Activated gamma-delta T cell (primary cell): ENCODE data around the gene THOC6.
"Not testable (repeated sequence)": the region's sequence is repeated elsewhere in the genome, so short reads cannot be mapped to it uniquely, and the experiment has no call there.

Experiments used
- DNase-seq: peaks from one replicate; lab custom pipeline; 2025; lab: John Stamatoyannopoulos, UW

Gene THOC6

DNA sequence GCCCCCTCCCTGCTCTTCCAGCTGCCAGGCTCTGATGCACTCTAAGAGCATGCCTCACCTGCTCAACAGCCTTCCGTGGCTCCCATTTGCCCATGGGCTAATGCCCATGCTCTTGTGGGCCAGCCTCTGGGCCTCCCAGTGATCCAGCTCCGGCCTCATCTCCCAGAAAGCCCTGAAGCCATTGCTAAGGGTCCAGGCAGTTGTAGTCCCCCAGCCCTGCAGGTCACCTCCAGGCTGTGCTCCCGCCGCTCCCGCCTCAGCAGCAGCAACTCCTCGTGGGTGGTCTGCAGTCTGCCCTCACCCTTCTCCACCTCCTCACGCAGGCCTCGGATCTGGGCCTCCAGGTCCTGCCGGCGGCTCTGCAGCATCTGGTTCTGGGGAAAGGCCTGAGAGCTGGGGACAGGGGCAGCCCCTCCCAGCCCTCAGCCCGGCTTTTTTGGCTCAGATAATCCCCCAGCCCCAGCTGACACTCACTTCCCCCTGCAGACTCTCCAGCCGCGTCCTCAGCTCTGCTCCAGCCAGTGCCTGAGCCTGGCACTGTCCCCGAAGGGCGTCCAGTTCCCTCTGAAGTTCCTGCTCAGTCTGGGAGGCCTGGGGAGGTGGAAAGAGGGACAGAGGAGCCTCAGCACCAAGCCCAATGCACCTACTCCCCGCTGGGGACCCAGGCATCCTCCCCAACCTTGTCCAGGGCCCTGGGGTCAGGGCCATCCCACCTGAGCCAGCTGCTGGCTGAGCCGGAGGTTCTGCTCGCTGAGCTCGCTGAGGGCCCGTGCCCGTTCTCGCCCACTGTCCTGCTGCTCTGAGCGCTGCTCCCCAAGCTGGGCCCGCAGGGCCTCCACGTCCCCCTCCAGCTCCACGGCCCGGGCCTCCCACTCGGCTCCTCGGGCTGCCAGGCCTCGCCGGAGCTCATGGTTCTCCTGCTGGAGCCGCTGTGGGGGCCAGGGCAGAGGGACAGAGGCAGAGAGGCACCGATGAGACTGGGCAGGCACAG lies 6.7 kb downstream of the THOC6 start:
- DNase-seq, result no peak

- DNase-seq, result no peak
These were observed 8.8 kb downstream of the THOC6 start for GRCh38 chr16:3032624-3033023.

DNA sequence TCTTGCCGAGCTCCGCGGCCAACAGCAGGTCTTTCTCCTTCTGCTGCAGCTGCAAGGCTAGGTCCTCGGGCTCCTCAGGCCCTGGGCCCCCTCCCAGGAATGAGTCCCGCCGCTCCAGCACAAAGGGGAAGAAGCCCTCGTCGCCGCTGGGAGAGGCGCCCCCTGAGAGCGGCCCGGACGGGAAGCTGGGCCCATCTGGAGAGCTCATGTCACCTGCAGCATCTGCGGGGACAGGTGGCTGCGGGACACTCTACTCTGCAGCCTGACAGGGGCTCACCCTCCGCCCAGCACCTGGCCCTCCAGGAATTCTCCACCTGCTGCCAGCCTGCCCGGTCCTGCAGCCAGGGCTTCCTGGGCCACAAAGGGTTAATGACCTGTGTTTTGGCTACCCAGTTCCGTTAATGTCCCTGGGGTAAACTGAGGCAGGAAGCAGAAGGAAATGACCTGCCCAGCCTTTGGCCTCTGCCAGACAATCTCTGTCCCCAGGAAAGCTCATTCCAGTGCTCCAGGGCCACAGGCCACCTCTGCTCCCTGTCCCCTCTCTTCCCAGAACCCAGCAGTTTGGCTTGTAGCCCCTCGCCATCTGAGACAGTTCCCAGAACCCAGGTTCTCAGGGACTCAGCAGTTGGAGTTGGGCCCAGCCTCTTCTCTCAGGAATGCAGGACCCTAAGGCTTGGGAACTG lies 11.6 kb downstream of the THOC6 start:
- no peak for DNase-seq

DNA sequence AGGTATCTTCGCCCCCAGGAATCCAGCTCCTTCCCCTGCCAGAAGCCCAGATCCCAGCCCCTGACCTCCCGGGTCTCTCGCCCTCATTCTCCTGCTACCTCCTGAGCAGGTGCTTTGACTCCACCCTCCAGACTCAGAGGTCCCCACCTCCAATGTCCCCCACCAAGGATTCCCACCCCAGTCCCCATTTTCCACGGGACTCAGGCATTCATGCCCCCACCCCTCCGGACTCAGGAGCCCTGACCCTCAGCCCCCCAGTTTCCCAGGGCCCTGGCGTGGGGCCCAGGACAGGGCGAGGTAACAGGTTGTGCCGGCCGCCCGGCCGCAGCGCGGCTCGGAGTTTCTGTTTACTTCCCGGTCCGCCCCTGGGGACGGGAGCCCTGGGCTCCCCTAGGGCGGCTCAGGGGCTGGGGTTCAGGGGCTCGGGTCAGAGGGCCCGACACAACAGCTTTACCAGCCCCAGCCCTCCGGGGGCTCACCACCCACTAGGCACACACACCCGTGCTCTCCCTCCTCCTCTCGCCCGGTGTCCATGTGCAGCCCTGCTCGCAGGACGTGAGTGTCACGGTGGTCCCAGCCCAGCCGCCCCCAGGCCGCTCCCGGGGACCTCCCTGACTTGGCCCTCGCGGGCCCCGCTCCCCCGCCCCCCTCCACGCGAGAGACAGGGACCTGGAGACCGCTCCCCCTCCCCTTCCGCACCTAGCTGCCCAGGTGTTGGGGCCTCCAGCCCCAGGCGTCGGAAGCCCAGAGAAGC lies 12.3 kb downstream of the THOC6 start:
- no peak for DNase-seq

GRCh38 chr16:3036726-3037315 lies 13.0 kb downstream of the THOC6 start, which contains the start of gene BICDL2:
BICDL2 (minus strand) TSS chr16:3036944; CDS start chr16:3035496, 1,448 bp downstream.
- no peak for DNase-seq

DNA sequence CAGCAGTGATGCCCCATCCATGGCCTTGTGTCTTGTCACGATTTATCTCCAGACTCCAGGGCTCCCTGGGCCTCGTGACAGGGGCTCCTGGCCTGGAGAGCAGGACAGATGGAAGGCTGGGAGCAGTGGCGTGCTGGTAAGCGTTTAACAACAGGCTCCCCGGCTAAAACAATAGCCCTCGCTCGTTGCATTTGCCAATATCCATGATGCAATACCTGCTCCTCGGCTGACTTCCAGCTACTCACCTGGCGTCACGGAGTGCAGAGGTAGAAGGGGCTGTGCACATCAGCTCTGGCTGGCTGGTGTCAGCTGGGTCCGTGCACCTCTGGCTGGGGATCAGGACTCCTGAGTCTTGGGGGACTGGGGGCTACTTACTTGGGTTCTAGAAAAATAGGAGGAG lies 14.4 kb downstream of the THOC6 start:
- DNase-seq, result no peak

DNA sequence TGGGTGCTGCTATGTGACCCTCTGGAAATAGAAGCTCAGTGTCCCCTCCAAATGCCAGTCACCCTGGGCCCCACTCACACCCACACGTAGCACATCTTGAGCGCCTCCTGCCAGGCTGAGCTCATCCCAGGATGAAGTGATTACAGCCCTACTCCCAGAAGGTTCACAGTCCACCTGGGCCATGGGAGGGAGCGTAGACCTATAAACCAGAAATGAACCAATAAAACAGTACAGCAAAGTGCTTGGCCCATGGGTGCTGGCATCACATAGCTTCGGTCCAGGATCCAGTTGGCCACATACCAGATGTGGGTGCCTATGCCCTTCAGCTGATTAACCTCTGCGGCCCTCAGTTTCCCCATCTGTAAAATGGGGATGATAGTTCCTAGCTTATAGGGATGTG lies 15.1 kb downstream of the THOC6 start:
- DNase-seq, result no peak

DNA sequence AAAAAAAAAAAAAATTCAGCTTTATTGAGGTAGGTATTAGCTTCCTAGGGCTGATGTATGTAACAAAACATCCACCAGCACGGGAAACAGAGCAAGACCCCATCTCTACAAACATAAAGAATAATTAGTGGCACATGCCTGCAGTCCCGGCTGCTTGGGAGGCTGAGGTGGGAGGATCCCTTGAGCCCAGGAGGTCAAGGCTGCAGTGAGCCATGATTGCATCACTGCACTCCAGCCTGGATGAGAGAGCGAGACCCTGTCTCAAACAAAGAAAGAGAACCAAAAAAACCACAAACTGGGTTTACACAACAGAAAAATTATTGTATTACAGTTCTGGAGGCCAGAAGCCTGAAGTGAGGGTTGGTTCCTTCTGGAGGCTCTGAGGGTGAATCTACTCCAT lies 18.5 kb downstream of the THOC6 start:
- DNase-seq, result no peak

GRCh38 chr16:3044708-3045107 lies 20.9 kb downstream of the THOC6 start:
- DNase-seq, result no peak

GRCh38 chr16:3045758-3046640 lies 22.2 kb downstream of the THOC6 start, which contains the start of gene MMP25:
MMP25 (plus strand) TSS chr16:3046561; CDS start chr16:3046918, 357 bp downstream.
- no peak for DNase-seq

- DNase-seq, result no peak
These were observed 23.0 kb downstream of the THOC6 start for GRCh38 chr16:3046641-3047386.

DNA sequence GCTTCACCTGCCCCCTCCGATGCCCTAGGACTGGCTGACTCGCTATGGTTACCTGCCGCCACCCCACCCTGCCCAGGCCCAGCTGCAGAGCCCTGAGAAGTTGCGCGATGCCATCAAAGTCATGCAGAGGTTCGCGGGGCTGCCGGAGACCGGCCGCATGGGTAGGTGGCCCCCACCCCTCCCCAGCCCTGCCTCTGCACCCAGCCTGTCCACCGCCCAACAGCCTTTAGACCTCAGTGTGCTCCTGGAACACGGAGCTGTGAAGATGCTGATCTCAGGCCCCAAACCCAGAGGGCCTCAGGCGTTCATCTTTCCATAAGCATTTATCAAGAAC lies 23.5 kb downstream of the THOC6 start:
- no peak for DNase-seq

GRCh38 chr16:3049921-3050481 lies 26.2 kb downstream of the THOC6 start:
- DNase-seq, result no peak

DNA sequence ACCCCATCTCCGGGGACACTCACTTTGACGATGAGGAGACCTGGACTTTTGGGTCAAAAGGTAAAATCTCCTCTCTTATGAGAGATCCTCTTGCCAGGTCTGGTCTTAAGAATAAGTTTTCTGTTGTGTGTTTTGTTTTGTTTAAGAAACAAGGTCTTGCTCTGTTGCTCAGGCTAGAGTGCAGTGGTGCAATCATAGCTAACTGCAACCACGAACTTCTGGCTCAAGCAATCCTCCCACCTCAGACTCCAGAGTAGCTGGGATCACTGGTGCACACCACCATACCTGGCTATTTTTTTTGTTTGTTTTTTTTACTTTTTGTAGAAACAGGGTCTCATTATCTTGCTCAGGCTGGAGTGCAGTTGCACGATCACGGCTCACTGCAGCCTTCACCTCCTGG lies 26.7 kb downstream of the THOC6 start:
- DNase-seq, result no peak

DNA sequence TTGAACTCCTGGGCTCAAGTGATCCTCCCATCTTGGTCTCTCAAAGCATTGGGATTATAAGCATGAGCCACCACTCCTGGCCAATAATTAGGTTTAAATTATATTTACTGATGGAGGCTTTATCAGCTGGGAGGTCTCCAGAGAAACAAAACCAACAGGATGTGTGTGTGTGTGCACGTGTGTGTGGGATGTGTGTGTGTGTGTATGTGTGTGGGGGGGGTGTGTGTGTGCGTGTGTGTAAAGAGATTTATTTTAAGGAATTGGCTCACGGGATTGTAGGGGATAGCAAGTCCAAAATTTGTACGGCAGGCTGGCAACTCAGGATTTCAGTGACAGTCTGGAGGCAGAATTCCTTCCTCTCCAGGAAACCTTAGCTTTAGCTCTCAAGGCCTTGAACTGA lies 27.2 kb downstream of the THOC6 start:
- DNase-seq, result no peak

GRCh38 chr16:3051494-3051893 lies 27.7 kb downstream of the THOC6 start:
- DNase-seq, result no peak

DNA sequence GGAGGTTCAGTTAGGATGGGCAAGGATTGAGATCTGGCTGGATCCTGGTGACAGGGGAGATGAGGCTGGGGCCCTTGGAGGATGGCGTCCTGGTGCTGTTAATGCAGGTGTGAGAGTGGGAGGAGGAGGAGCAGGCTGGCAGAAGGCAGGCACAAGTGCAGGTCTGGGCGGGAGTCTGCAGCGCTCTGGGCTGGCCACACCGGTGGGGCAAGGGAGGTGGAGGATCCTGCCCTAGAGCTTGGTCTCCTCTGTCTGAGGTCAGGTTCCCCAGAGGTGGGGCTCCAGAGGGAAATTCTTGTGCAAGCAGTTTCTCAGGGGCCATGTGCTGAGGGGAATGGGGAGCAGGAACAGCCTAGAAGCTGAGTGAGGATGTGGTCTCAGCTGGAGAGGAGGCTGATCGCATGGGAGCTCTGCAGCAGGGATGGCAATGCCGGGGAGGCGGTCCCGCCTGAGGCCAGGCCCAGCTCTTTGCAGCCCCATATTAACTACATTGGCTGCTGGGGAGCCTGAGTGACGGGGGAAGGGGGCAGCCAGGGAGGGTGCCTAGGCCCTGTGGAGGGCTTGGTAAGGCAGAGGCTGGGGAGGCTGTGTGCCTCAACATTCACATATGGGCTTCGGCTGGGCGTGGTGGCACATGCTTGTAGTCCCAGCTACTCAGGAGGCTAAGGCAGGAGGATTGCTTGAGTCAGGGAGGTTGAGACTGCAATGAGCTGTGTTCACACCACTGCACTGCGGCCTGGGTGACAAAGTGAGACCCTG lies 28.9 kb downstream of the THOC6 start:
- DNase-seq, result not testable (repeated sequence)

DNA sequence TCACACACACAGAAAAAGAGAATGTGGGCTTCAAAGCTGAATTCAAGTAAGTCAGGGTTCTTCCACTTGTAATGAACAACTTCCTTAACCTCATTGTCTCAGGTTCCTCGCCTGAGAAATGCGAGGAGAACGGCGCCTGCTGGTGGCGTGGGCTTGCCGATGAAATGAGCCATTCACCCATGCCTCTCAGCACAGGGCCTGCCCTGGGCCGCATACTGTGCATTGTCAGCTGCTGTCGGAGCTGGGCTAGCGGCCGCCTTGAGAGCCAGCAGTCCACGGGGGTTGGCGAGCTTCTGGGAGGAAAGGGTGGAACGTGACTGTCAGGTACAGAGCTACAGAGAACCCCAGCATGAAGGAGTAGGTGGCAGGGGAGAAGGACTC lies 29.5 kb downstream of the THOC6 start:
- DNase-seq, result not testable (repeated sequence)
